T-helper 2 cell treated with Interferon-gamma antibody and Interleukin-4, amounts not matched to agents 100 ng/mL and 5 ng/mL, for 36 hours (primary cell): Measurements from ENCODE around the gene ITGAD. TPM values are rescaled to one million over a fixed set of nuclear protein-coding genes. Genes with fewer than 3 reads are reported as not detected.

Experiments used
- intact Hi-C: fragments of 100-400 bp; cut with micrococcal nuclease; formaldehyde crosslinking; loops from one replicate; pipeline ENCODE4 v1.15.1; 2023
- total RNA-seq: library from RNA; stranded (reverse); gene quantifications from 2 replicates; pipeline ENCODE4 v1.2.3, GENCODE V29; 2022

The ITGAD gene
- total RNA-seq, 1 donor from 2014 or later, result 0.27 TPM

GRCh38 chr16:31458073-31458843 lies 65.1 kb downstream of the ITGAD start:
- intact Hi-C loops, result loop anchor here (2.0 to 10.0 kb wide), 3 partner anchors 237 to 425 kb away; partner anchors contain the start of gene STX4

GRCh38 chr16:31458844-31459686 lies 65.9 kb downstream of the ITGAD start, which contains the start of gene ARMC5:
ARMC5 (plus strand) TSS chr16:31459501; CDS start chr16:31459525, 24 bp downstream.
- intact Hi-C loops, result loop anchor here (1.0 to 10.0 kb wide), 9 partner anchors 236 to 537 kb away; partner anchors contain the start of genes FUS, KAT8, SETD1A and STX4

GRCh38 chr16:31459687-31460581 lies 66.8 kb downstream of the ITGAD start:
- intact Hi-C loops, result loop anchor here (1.0 to 10.0 kb wide), 10 partner anchors 17 to 538 kb away; partner anchors contain the start of genes FUS, KAT8, SETD1A and STX4

- intact Hi-C loops, result loop anchor here (2.0 kb wide), 1 partner anchor 16 kb away; no protein-coding TSS in a partner anchor
Measured at GRCh38 chr16:31460582-31461002, 67.5 kb downstream of the ITGAD start.

- intact Hi-C loops, result loop anchor here (2.0 kb wide), 1 partner anchor 15 kb away; no protein-coding TSS in a partner anchor
Measured at GRCh38 chr16:31461201-31461920, 68.2 kb downstream of the ITGAD start.

GRCh38 chr16:31461921-31462804 lies 69.0 kb downstream of the ITGAD start:
- intact Hi-C loops, result loop anchor here (2.0 kb wide), 1 partner anchor 15 kb away; no protein-coding TSS in a partner anchor

GRCh38 chr16:31464348-31464769 lies 71.2 kb downstream of the ITGAD start:
- intact Hi-C loops, result no loop called here

- intact Hi-C loops, result no loop called here
Measured at GRCh38 chr16:31464781-31465260, 71.7 kb downstream of the ITGAD start.

GRCh38 chr16:31465788-31466370 lies 72.7 kb downstream of the ITGAD start:
- intact Hi-C loops, result no loop called here

- intact Hi-C loops, result no loop called here
Measured at GRCh38 chr16:31466381-31466841, 73.3 kb downstream of the ITGAD start.

GRCh38 chr16:31467151-31467773 lies 74.1 kb downstream of the ITGAD start:
- intact Hi-C loops, result no loop called here

- intact Hi-C loops, result no loop called here
Measured at GRCh38 chr16:31467858-31468257, 74.7 kb downstream of the ITGAD start.

GRCh38 chr16:31470615-31471014 lies 77.5 kb downstream of the ITGAD start:
- intact Hi-C loops, result no loop called here

GRCh38 chr16:31471241-31471874 lies 78.2 kb downstream of the ITGAD start:
- intact Hi-C loops, result no loop called here

GRCh38 chr16:31471875-31472708 lies 79.0 kb downstream of the ITGAD start, which contains the start of gene TGFB1I1:
TGFB1I1 (plus strand) TSS chr16:31472152; CDS start chr16:31472189, 37 bp downstream.
- intact Hi-C loops, result no loop called here

- intact Hi-C loops, result no loop called here
Measured at GRCh38 chr16:31472709-31473203, 79.6 kb downstream of the ITGAD start.
